Neuronal stem cell (in vitro differentiated cells): ENCODE results near the gene SMARCC1. TPM values are rescaled to one million over a fixed set of nuclear protein-coding genes. Genes with fewer than 3 reads are reported as not detected.
A peak's percentile ranks its signal among the peaks of the same experiment; 100 is the strongest.
"Not testable (repeated sequence)": the region's sequence is repeated elsewhere in the genome, so short reads cannot be mapped to it uniquely, and the experiment has no call there.

Source experiments
- DNase-seq: peaks from one replicate; pipeline ENCODE4 v3.0.0-alpha.2; 2013; ENCODE audit warnings: low spot score
- H2AFZ ChIP-seq: one replicate; pipeline ENCODE4 v1.6.1; 2013; ENCODE audit warnings: mild to moderate bottlenecking, low read length, inconsistent platforms
- H2AK5ac ChIP-seq: 2 replicates; pipeline ENCODE4 v1.6.1; 2013; ENCODE audit warnings: low read depth, mild to moderate bottlenecking, inconsistent platforms, low read length, moderate library complexity, mixed read lengths
- H2BK120ac ChIP-seq: 2 replicates; pipeline ENCODE4 v1.6.1; 2013; ENCODE audit warnings: low read depth, mild to moderate bottlenecking, inconsistent platforms, low read length, moderate library complexity, mixed read lengths
- H2BK12ac ChIP-seq: one replicate; pipeline ENCODE4 v1.6.1; 2013; ENCODE audit warnings: low read length, inconsistent platforms
- H2BK15ac ChIP-seq: 2 replicates; pipeline ENCODE4 v1.6.1; 2013; ENCODE audit warnings: mild to moderate bottlenecking, low read length, inconsistent platforms, mixed read lengths
- H2BK5ac ChIP-seq: one replicate; pipeline ENCODE4 v1.6.1; 2013; ENCODE audit warnings: inconsistent platforms, mild to moderate bottlenecking, low read length, moderate library complexity
- H3K14ac ChIP-seq: one replicate; pipeline ENCODE4 v1.6.1; 2013; ENCODE audit warnings: low read length, inconsistent platforms
- H3K18ac ChIP-seq: 2 replicates; pipeline ENCODE4 v1.6.1; 2013; ENCODE audit warnings: low read length, inconsistent platforms
- H3K23ac ChIP-seq: 2 replicates; pipeline ENCODE4 v1.6.1; 2013; ENCODE audit warnings: low read depth, mild to moderate bottlenecking, mixed read lengths, low read length, inconsistent platforms; ENCODE audit not compliant: poor library complexity
- H3K27ac ChIP-seq: replicated peaks from 3 replicates; pipeline ENCODE4 v1.5.1; 2013; ENCODE audit warnings: low read length, inconsistent platforms
- H3K27me3 ChIP-seq, 3 experiments: 2 replicates each; pipeline ENCODE4 v1.6.1; 2013; ENCODE audit warnings: low read length in 3 of 3, mild to moderate bottlenecking in 2 of 3, inconsistent platforms in 1 of 3, low read depth in 1 of 3, mixed read lengths in 1 of 3, moderate library complexity in 1 of 3; ENCODE audit not compliant: control insufficient read depth in 3 of 3, insufficient read depth in 3 of 3
- H3K36me3 ChIP-seq, 2 donors: replicated peaks in 1 of 2; 2 replicates each; pipeline ENCODE4 v1.6.1; 2013; ENCODE audit warnings: low read length in 2 of 2; ENCODE audit not compliant: control insufficient read depth in 2 of 2, insufficient read depth in 2 of 2
- H3K4ac ChIP-seq: 2 replicates; pipeline ENCODE4 v1.6.1; 2013; ENCODE audit warnings: inconsistent platforms, mild to moderate bottlenecking, low read length, moderate library complexity
- H3K4me1 ChIP-seq, 2 donors: 1 replicate in 1 of 2; 2 replicates in 1 of 2; pipeline ENCODE4 v1.6.1; 2013; ENCODE audit warnings: low read length in 2 of 2, low read depth in 1 of 2; ENCODE audit not compliant: control insufficient read depth in 2 of 2, insufficient read depth in 1 of 2
- H3K4me2 ChIP-seq: one replicate; pipeline ENCODE4 v1.6.1; 2013; ENCODE audit warnings: mild to moderate bottlenecking, low read length, inconsistent platforms; ENCODE audit not compliant: insufficient read depth, poor library complexity, severe bottlenecking
- H3K4me3 ChIP-seq, 2 donors: 2 replicates each; pipeline ENCODE4 v1.5.1; 2013; ENCODE audit warnings: low read length in 2 of 2, mild to moderate bottlenecking in 2 of 2, inconsistent platforms in 1 of 2, moderate library complexity in 1 of 2
- H3K79me1 ChIP-seq: one replicate; pipeline ENCODE4 v1.6.1; 2013; ENCODE audit warnings: low read depth, mild to moderate bottlenecking, inconsistent platforms, low read length, moderate library complexity
- H3K9ac ChIP-seq: one replicate; pipeline ENCODE4 v1.6.1; 2013; ENCODE audit warnings: mild to moderate bottlenecking, low read depth, low read length, inconsistent platforms; ENCODE audit not compliant: poor library complexity
- H3K9me3 ChIP-seq, 2 donors: replicated peaks in 1 of 2; 2 replicates each; pipeline versions ENCODE3 to v1.6.1; 2013; ENCODE audit warnings: low read length in 2 of 2, mild to moderate bottlenecking in 2 of 2, inconsistent platforms in 1 of 2, low read depth in 1 of 2, mixed read lengths in 1 of 2, moderate library complexity in 1 of 2; ENCODE audit not compliant: control insufficient read depth in 2 of 2, insufficient read depth in 1 of 2
- H4K8ac ChIP-seq: one replicate; pipeline ENCODE4 v1.6.1; 2013; ENCODE audit warnings: low read depth, mild to moderate bottlenecking, inconsistent platforms, low read length, moderate library complexity
- H4K91ac ChIP-seq: one replicate; pipeline ENCODE4 v1.6.1; 2013; ENCODE audit warnings: low read length, low read depth, mild to moderate bottlenecking, inconsistent platforms; ENCODE audit not compliant: poor library complexity
- WGBS, 2 donors: extraction: QIAGEN DNeasy Blood & Tissue Kit; methylation state at CpG; one replicate each; pipeline ENCODE4 v1.1.7; 2013; ENCODE audit warnings: missing lambda C conversion rate in 2 of 2, mixed read lengths in 1 of 2; ENCODE audit not compliant: insufficient read length in 2 of 2, insufficient replicate concordance in 1 of 2; ENCODE audit errors: extremely low coverage in 2 of 2; 5-methylcytosine and 5-hydroxymethylcytosine counted together
- polyA plus RNA-seq, 2 experiments: library from polyadenylated mRNA; stranded (reverse); fragments of 200-250 nt; gene quantifications; one replicate each; pipeline ENCODE4 v1.2.3, GENCODE V29; 2013

SMARCC1 gene
- 107 TPM for polyA plus RNA-seq (2013, experiment 1 of 2)
- polyA plus RNA-seq (2013, experiment 2 of 2): 107 TPM

DNA sequence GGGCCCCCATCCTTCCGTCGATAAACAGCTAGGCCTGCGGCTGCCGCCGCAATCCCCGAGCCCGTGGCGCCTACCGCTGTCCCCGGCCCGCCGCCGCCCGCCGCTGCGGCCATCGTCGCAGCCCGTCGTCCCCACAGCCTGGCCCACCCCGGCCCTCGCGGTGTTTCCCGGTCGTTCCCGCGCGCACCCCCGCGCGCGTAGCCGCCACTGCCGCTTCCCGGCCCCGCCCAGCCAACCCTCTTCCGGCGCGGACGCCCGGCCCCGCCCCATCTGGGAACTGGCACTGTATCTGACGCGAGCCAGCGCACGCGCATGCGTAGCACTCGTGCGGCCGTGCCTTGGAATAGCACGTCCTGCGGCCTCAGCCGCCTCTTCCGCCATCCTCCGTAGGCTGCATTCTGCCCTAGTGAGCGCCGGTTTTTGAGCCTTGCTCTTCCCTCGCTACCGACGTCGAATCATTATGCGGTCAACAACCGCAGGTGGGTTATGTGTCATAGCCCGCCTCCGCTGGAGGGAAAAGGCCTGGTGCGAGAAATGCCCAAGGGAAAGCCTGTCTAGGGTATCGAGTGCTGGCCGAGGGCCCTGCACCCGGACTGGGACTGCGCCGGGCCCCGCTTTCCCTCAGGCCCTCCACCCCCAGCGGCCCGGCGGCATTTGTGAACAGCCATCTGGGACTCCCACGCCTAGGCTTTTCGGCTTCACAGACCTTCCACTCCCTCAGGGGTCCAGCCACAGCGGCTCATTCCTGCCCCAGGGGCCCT is at the start of gene SMARCC1:
Gene SMARCC1, minus strand, starts transcription at position 209 of the 761 bp plus-strand sequence. Its CDS starts 96 bp downstream, at position 113.
- Histone ChIP-seq H4K8ac (peak within 1 kb of the TSS; percentile 65), H3K79me1 (peaks cover 4% of the 10 kb centered on the region), H2BK5ac (peak within 1 kb of the TSS; percentile 96), H3K4me3 (peak within 1 kb of the TSS; percentile 90 to 98), H3K9ac (peak within 1 kb of the TSS; percentile 98), H3K27ac (peak within 1 kb of the TSS; percentile 93), H2BK120ac (no peak within 1 kb of the TSS), H3K4me2 (peak within 1 kb of the TSS; percentile 85), H2BK15ac (peak within 1 kb of the TSS; percentile 45), H2BK12ac (no peak within 1 kb of the TSS), H3K4me1 (peaks cover 5 to 7% of the 10 kb centered on the region in 2 donors), H3K27me3 (no peaks in the 10 kb centered on the region), H3K9me3 (no peaks in the 10 kb centered on the region), H4K91ac (peak within 1 kb of the TSS; percentile 65), H3K36me3 (peaks cover 4 to 28% of the 10 kb centered on the region in 2 donors), H3K18ac (peak within 1 kb of the TSS; percentile 99), H3K23ac (peak within 1 kb of the TSS; percentile 98), H2AFZ (peak within 1 kb of the TSS; percentile 82), H3K4ac (peak within 1 kb of the TSS; percentile 60), H3K14ac (peak within 1 kb of the TSS; percentile 99), H2AK5ac (peak within 1 kb of the TSS; percentile 97)
- no CpG with 5 or more reads among the region's 79 CpGs for WGBS, 2 donors
- DNase-seq: peak; percentile 97

DNA sequence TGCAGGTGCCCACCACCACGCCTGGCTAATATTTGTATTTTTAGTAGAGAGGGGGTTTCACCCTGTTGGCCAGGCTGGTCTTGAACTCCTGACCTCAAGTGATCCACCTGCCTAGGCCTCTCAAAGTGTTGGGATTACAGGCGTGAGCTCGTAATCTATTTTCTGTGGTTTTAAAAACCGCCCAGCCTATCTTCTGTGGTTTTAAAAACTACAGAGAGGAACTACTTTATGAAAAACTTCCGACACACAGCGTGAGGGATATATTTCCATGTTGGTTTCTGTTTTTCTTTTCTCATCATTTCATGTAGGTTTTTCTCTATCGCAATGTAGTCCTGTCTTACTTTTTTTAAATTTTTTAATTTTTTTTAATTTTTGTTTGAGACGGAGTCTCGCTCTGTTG is 47.8 kb upstream of the SMARCC1 start:
- H3K4me3 ChIP-seq, H2BK15ac ChIP-seq, H3K79me1 ChIP-seq, H3K23ac ChIP-seq, H3K18ac ChIP-seq, DNase-seq, H3K14ac ChIP-seq, H3K27ac ChIP-seq, H2BK12ac ChIP-seq, H4K8ac ChIP-seq, H3K4me1 ChIP-seq, H2BK120ac ChIP-seq, H3K4ac ChIP-seq, H2AFZ ChIP-seq, H2BK5ac ChIP-seq, H2AK5ac ChIP-seq, H3K27me3 ChIP-seq, H3K9me3 ChIP-seq, H3K9ac ChIP-seq, H4K91ac ChIP-seq, H3K4me2 ChIP-seq: not testable (repeated sequence)
- no CpG with 5 or more reads among the region's 9 CpGs for WGBS, 2 donors
- H3K36me3 ChIP-seq: peaks cover 43 to 90% of the 10 kb centered on the region in 2 donors

DNA sequence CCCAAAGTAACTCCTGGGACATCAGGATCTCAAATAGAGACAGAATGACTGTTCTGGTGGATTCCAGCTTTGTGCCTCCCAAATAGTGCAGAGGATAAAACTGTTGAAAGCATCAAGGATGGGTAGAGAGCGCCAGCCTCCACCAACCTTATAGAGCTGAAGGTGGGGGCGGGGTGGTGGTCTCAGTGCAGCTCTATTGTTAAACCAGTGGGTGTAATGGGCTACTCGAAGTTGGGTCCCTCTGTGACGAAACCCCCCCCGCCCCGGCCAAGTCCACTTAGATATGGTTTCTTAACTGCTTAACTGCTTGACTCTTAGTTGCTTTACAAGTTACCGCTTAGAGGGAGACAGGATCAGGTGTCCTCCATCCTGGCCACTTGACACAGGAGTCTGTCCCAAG is 43.9 kb upstream of the SMARCC1 start:
- no peak overlapping the region for H3K14ac ChIP-seq
- H3K27me3 ChIP-seq: no peaks in the 10 kb centered on the region
- H2BK5ac ChIP-seq: no peak overlapping the region
- no CpG with 5 or more reads among the region's 7 CpGs for WGBS, 2 donors
- H3K9ac ChIP-seq: peak overlapping the region; percentile 96
- H3K4me3 ChIP-seq: peak overlapping the region; percentile 98 to 99
- no peak overlapping the region for H4K8ac ChIP-seq
- H3K9me3 ChIP-seq: no peaks in the 10 kb centered on the region
- H3K27ac ChIP-seq: no peak overlapping the region
- peaks cover 4% of the 10 kb centered on the region for H3K79me1 ChIP-seq
- H2AFZ ChIP-seq: peak overlapping the region; percentile 92
- no peak for DNase-seq
- no peak overlapping the region for H3K23ac ChIP-seq
- no peak overlapping the region for H3K18ac ChIP-seq
- no peak overlapping the region for H2BK15ac ChIP-seq
- H4K91ac ChIP-seq: no peak overlapping the region
- H3K36me3 ChIP-seq: peaks cover 26 to 68% of the 10 kb centered on the region in 2 donors
- H3K4ac ChIP-seq: no peak overlapping the region
- peak overlapping the region; percentile 82 for H3K4me2 ChIP-seq
- no peak overlapping the region for H2BK120ac ChIP-seq
- H2AK5ac ChIP-seq: peak overlapping the region; percentile 92
- H2BK12ac ChIP-seq: no peak overlapping the region
- H3K4me1 ChIP-seq: peaks cover 7 to 11% of the 10 kb centered on the region in 2 donors
